Neural progenitor cell (in vitro differentiated cells): ENCODE measurements around the gene CPN2.

Experiments
- EZH2 ChIP-seq: fragments of 200-600 bp; sonication (generic); IDR thresholded peaks from 2 replicates; pipeline ENCODE4 v1.6.1; 2017; ENCODE audit warnings: antibody characterized with exemption, mild to moderate bottlenecking, moderate library complexity
- EZH2phosphoT487 ChIP-seq: fragments of 200-600 bp; sonication (generic); IDR thresholded peaks from 2 replicates; pipeline ENCODE4 v1.6.1; 2017; ENCODE audit warnings: antibody characterized with exemption
- TF ChIP-seq, protein P1 (sequence below): fragments of 200-600 bp; sonication (generic); IDR thresholded peaks from 2 replicates; pipeline ENCODE4 v1.5.1; 2017; ENCODE audit warnings: antibody characterized with exemption, mild to moderate bottlenecking

DNA sequence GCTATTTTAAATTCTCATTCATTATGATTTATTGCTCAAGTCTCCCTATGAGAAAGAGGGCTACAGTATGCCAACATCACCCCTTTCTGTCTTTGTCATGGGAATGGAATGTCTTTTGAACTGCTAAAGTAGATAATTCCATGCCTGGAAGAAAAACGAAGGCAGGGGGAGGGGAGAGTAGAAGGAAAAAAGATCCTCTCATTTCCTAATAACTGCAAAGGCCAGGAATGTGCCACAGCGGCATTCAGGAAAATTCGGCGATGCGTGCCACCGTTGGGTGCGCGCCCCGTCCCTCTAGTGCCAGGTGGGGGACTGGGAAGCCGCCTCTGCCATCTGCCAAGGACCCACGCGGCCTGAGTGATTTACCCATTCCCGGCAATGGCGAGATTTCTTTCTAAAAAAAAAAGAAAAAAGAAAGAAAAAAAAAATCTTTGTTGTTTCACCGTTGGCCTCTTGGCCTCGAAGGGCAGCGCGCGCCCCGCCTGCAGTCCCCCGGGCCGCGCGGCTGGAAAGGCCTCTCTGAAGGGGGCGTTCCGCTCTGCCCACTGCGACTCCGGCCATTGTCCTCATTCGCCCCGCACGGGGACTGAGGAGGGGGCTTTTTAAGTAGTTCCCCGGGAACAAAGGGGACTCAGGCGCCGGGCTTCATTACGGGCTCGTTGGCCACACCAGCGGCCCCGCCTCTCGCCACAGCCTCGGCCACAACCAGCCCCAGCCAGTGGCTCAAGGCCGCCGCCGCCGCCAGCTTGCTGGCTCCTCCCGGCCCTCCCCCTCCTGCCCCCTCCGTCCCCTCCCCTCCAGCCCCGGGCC, 54.5 kb downstream of the CPN2 start:
- TF ChIP-seq, protein P1, sequence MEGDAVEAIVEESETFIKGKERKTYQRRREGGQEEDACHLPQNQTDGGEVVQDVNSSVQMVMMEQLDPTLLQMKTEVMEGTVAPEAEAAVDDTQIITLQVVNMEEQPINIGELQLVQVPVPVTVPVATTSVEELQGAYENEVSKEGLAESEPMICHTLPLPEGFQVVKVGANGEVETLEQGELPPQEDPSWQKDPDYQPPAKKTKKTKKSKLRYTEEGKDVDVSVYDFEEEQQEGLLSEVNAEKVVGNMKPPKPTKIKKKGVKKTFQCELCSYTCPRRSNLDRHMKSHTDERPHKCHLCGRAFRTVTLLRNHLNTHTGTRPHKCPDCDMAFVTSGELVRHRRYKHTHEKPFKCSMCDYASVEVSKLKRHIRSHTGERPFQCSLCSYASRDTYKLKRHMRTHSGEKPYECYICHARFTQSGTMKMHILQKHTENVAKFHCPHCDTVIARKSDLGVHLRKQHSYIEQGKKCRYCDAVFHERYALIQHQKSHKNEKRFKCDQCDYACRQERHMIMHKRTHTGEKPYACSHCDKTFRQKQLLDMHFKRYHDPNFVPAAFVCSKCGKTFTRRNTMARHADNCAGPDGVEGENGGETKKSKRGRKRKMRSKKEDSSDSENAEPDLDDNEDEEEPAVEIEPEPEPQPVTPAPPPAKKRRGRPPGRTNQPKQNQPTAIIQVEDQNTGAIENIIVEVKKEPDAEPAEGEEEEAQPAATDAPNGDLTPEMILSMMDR = peak; percentile 3
- TF ChIP-seq EZH2phosphoT487 (peak; percentile 57), EZH2 (no peak)
